GM21717 (cell line): ENCODE measurements around the gene PTPN20.

Experiments used
- ATAC-seq: cut with Tn5 transposase; IDR thresholded peaks from one replicate; pipeline ENCODE4 v1.9.1; 2021; ENCODE audit warnings: mild to moderate bottlenecking, moderate library complexity; ENCODE audit not compliant: unreplicated experiment

PTPN20 gene

GRCh38 chr10:47019155-47020145 lies 108.2 kb downstream of the PTPN20 start:
- ATAC-seq, result no peak

- ATAC-seq, result no peak
Measured at GRCh38 chr10:47020471-47020870, 109.2 kb downstream of the PTPN20 start.

GRCh38 chr10:47021850-47022249 lies 110.6 kb downstream of the PTPN20 start:
- ATAC-seq, result no peak

GRCh38 chr10:47022311-47023131 lies 111.3 kb downstream of the PTPN20 start:
- ATAC-seq, result no peak

GRCh38 chr10:47023237-47024045 lies 112.2 kb downstream of the PTPN20 start:
- ATAC-seq, result no peak

GRCh38 chr10:47024046-47024322 lies 112.8 kb downstream of the PTPN20 start:
- ATAC-seq, result no peak

- no peak for ATAC-seq
Measured at GRCh38 chr10:47024399-47025252, 113.4 kb downstream of the PTPN20 start.

GRCh38 chr10:47025253-47025539 lies 114.0 kb downstream of the PTPN20 start:
- no peak for ATAC-seq

GRCh38 chr10:47025540-47026300 lies 114.5 kb downstream of the PTPN20 start:
- ATAC-seq, result no peak

GRCh38 chr10:47026301-47027107 lies 115.3 kb downstream of the PTPN20 start:
- ATAC-seq, result no peak

GRCh38 chr10:47027108-47027783 lies 116.0 kb downstream of the PTPN20 start:
- no peak for ATAC-seq

- ATAC-seq, result no peak
Measured at GRCh38 chr10:47027784-47028260, 116.6 kb downstream of the PTPN20 start.

GRCh38 chr10:47028466-47028865 lies 117.2 kb downstream of the PTPN20 start:
- no peak for ATAC-seq

- ATAC-seq, result no peak
Measured at GRCh38 chr10:47029181-47030009, 118.2 kb downstream of the PTPN20 start.

GRCh38 chr10:47030191-47030703 lies 119.0 kb downstream of the PTPN20 start:
- ATAC-seq, result no peak

- no peak for ATAC-seq
Measured at GRCh38 chr10:47031211-47031900, 120.1 kb downstream of the PTPN20 start.
